GM21526 (cell line): ENCODE results near the gene AMPD3.

Source experiments
- ATAC-seq: cut with Tn5 transposase; IDR thresholded peaks from one replicate; pipeline ENCODE4 v1.9.1; 2021; ENCODE audit warnings: moderate library complexity; ENCODE audit not compliant: unreplicated experiment, low FRiP score

Gene AMPD3

DNA sequence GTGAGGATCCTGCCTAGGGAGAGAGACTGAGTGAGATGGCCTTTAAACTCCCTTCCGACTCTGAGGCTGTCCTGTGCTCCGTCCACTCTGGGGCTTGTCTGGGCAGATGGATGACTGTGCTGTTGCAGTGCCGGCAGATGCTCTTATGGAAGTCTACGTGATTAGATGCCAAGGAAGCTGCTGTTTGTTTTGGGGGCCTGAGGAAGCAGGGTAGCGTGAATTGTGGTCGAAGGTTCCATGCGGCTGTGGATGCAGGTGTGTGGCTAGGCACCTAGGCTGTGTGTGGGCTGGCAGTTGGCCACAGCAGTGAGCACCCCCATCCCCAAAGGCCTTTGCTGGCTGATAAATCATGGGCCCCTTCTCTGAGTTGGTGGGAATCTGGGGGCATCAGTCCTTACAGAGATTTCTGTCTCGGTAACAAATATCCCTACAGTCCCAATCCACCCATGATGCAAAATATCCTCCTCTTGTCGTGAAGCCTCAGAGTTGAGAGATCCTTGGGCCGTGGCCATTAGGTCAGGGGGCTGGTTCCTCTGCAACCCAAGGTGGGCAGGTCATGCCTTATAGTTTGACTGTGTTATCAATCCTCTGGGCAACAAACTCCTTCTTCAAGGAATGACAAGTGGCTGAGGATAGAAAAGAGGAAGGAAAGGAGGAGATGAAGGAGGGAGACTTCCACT is 31.2 kb downstream of the AMPD3 start:
- no peak for ATAC-seq

DNA sequence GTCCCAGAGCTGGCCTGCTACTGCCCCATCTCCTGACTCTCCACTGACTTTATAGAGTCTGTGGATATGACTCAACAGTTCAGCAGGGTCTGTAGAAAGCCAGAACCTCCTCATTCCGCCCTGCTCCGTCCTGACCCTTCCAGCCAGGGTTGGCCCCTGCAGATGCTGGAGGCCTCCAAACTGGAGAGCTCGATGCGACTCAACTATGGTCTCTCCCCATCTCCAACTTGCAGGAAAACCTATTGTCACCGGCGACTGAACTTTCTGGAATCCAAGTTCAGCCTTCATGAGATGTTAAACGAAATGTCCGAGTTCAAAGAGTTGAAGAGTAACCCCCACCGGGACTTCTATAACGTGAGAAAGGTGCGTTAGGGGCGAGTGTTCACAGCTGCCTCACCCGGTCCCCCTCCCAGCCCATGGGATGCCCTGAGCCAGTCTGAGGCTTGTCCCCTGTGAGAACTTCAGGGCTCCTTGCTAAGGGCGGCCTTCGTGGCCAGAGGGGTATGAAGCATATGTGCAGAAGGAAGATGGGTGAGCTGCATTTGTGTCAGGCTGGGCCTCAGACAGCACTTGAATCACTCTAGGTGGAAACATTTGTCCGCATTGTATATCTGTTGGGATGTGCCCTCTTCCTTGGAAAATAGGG is 32.1 kb downstream of the AMPD3 start:
- no peak for ATAC-seq

DNA sequence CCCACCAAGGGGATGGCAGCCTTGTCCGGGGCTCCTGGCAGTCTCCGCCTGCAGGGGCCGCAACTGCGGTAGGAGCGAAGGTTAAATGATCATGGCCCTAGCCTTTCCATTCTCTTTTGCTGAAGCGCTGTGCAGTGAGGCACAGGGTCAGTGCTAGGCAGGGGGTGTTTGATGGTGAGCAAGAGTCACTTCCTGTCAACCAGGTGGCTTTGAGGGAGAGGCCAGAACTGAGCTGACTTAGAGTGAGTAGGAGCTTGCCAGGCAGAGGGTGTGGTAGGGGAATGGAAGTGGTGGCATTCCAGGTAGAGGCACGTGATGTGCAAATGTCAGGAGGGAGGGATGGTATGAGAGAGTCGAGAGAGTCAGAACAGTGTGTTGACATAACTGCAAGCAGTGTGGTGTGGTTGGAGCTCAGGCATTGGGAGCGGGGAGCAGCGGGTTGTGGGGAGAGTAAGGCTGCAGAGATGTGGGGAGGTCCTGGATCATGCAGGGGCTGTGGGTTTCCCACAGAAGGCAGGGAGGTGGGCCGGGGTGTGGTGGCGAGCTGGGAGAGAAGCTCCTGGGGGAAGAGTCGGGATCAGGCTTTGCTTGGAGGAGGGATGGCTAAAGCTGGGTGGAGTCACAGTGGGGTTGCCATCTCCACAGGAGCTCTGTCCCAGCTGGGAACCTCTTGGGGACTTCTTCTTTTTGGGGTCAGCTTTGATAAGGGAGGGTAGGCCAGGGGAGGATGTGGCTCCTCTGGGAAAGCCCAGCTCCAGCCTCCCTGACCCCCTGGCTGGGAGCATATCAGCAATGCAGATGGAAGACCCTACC is 33.3 kb downstream of the AMPD3 start:
- ATAC-seq: no peak

DNA sequence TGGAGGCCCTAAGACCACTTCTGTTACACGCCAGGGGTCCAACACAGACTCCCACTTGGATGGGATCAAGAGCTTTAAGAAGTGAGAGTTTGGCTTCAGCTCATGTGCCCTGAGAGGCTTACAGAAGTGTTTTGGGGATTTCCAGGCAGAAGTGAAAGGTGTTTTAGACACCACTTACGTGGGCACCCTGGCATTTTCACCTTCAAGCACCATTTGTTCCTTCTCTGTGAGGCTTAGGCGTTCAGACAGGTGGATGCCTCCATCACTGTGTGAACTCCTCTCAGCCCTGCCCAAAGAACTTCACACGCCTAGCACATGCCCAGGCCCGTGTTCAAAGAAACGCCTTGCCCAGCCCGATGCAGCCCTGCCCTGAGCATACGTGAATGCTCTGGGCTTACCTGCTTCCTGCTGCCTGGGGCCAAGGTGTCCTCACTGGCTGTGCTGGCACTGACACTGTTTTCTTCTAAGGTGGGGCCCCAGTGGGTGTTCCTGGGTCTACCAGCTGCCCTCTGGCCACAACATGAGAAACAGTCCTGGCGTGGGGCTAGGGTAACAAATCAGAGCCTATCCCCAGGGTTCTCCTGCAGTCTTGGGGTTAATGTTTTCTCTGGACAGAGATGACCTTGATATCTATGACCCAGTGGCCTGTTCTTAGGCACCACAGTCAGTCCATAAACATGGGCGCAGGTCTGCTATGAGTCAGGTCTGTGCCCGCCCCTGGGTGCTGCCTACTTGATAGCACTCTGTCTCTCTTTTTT is 34.0 kb downstream of the AMPD3 start:
- no peak for ATAC-seq

DNA sequence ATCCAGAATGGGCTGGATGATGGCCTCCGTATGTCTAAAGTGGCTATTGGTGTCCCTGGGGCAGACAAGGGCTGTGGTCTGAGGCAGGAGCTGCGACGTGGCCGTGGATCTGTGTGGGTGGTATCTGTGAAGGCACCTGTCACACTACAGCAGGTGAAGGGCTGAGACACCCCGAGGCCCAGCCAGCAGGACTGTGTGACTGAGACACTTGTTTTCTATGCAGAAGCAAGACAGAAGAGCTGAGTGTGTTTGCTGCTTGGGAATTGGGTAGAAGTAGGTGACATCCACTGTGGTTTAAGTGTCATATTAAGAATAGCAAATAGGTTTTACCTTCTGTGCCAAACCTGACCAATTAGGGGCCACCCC is 35.0 kb downstream of the AMPD3 start:
- no peak for ATAC-seq

DNA sequence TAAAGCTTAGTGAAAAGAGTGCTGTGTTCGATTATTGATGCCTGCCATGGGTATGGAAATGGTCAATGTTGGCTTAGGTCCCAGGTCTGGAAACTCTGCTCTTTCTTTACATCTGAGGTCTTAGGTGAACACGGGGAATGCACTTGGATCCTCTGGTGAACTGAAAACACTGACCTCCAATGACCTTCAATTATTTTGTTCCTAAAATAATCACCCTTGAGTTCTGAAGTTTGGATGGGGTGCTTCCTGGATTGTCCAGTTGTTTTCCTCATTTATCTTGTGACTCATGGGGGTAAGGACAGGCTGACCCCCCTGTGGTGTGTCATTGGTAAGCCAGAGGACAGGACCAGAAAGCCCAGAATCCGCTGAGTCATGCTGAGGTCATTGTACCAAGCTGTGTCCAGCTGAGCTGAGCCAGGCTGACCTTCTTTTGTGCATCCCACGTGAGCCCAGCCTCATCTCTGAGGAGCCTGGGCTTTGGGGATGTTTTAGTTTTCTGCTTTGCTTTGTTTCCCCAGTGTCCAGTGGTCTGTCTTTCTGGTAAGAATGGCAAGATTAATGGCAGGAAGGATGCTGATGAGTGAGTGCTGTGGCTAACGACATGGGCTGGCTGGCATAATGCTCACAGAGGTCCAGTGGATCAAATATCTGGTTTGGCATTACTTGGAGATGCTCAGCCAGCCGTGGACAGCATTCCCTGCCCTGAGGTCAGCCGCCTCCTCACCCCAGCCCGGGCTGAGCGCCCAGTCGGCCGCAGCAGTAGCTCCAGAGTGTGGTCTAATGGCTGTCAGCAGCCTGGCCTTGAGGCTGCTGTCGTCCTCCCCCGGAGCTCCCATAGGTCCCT is 35.6 kb downstream of the AMPD3 start:
- no peak for ATAC-seq

DNA sequence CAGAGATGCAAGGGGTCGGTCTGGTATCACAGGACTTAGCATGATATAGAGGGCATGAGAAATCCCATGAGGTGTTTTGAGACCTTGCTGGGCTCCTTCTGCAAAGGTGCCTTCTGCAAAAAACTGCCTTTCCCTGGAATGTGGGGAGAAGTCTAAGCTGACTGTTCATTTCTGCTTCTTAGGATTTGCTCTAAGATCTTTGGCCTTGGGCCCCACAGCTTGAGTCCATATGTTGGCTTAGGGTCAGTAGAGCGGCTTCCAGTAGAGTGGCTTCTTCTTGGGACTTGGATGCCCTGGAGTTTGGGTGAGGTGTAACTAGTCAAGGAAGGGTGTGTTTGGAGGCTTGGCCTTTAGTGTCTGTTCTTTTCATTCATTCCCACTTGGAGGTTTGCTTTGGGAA is 37.0 kb downstream of the AMPD3 start:
- ATAC-seq: no peak

DNA sequence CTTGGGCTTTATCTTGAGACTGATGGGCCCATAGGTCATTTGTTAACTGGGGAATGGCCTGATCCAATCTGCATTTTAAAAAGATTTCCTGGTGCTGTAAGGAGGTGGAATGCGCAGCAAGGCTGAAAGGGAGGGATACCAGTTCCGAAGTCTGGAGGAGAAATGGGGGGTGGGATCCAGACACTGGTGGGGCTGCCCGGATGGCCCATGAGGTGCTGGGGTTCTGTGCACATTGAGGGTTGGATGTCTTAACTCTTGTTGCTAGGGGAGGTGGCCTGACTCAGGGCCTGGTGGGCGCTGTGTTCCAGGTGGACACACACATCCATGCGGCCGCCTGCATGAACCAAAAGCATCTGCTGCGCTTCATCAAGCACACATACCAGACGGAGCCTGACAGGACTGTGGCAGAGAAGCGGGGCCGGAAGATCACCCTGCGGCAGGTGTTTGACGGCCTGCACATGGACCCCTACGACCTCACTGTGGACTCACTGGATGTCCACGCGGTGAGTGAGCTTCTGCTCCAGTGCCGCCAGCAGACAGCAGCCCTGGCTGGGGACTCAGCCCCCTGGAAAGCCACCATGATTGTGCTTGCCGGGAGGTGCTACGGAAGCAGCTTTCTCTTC is 38.1 kb downstream of the AMPD3 start:
- no peak for ATAC-seq

DNA sequence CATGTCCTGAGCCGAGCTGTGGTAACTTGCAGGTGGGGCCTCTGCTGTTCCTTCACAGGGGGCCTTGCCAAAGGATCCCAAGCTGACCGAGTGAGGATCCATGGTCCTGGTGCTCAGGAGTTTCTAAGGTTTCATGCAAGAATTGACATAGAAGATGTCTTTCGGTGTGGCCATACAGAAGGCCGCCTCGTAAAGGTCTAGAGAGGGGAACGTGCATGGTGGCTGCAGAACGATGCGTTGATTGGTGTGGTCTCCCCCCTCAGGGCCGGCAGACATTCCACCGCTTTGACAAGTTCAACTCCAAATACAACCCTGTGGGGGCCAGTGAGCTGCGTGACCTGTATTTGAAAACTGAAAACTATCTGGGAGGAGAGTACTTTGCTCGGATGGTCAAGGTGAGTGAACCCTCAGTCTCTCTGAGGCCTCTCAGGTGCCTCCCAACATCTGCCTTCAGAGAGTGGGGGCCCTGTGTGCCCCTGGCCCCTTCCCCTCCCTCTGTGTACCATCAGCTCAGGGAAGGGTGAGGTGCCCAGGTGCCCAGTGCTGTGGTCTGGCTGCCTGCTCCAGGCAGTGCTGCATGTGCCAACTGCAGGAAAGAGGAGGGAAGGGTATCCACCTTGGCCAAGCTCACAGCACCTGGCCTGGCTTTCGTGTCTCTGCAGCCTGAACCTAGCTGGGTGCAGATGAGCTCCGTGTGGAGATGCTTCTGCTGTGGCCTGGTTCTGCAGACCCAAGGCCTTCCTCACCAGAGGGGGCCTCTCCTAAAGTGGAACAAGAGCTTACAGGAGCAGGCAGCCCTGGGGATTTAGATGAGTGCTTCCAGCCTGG is 39.8 kb downstream of the AMPD3 start:
- no peak for ATAC-seq

DNA sequence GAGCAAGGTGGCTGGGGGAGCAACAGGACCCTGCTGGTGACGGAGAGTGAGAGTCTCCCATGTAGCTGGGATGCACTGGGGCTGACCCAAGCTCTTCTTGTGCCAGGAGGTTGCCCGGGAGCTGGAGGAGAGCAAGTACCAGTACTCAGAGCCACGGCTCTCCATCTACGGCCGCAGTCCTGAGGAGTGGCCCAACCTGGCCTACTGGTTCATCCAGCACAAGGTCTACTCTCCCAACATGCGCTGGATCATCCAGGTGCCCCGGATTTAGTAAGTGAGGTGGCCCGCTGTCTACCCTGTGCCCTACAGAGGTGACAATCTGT is 40.4 kb downstream of the AMPD3 start:
- ATAC-seq: no peak

DNA sequence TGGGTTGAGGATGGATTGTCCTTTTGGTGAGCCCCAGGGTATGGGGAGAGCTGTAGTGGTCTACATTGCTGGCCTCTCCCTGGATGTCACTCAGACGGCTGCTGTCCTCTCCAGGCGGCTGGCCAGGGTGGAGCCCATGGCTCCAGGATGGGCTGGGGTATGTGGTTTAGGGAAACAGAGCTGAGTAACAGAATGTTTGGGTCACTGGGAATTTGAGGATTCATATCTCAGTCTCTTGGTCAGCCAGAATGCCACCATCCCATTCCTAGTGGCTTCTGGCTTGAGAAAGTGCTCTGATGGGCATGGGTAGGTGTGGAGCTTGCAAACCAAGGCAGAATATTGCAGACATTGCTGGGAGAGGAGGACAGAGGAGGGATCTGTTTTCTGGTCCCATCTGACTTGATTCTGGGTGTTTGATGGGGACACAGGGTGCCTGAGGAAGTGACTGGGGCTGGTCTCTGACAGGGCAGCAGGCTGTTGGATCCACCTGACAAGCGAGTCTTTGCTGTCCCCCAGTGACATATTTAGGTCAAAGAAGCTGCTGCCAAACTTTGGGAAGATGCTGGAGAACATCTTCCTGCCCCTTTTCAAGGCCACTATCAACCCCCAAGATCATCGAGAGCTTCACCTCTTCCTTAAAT is 41.4 kb downstream of the AMPD3 start:
- no peak for ATAC-seq

DNA sequence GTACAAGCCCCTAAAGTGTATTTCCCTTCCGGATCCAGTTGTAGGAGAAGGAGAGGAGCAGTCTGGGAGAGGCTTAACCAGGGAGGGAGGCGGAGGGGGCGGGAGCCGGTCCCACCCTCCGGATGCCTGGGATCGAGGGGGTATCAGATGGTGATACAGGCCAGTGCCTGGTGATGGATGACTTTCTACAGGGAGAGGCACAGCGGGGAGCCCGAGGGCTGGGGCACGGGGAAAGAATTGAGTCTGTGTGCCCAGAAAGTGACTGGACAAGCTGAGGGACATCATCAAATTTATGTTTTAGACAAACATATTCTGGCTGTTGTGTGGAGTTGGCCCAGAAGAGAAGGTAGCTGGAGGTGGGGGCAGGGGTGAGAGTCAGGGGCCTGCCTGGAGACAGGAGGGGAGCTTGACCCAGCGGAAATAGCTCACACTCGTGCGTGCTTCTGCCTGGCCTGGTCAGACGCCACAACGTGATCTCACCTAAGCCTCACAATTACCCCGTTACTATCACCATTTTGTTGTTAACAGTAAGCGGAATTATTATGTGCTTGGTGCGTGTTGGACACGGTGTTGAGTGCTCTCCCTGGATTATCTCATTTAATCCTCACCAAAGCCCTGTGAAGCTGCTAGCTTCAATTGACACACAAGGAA is 42.4 kb downstream of the AMPD3 start:
- no peak for ATAC-seq

DNA sequence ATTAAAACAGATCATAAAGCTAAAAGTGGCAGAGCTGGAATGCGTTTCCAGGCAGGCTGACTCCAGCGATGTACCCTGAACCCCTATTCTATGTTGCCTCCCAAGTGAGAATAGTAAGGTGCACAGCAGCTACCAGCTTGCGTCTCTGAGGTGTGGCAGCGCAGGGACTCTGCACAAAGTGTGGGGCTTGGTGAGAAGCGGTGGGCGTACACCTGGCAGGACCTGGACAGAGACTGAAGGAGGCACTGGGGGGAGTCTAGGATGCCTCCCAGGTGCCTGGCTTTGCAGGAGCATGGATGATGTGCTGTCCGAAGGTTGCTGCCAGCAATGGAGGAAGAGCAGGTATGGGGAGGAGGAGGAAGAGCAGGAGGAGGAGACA is 42.9 kb downstream of the AMPD3 start:
- ATAC-seq: no peak

DNA sequence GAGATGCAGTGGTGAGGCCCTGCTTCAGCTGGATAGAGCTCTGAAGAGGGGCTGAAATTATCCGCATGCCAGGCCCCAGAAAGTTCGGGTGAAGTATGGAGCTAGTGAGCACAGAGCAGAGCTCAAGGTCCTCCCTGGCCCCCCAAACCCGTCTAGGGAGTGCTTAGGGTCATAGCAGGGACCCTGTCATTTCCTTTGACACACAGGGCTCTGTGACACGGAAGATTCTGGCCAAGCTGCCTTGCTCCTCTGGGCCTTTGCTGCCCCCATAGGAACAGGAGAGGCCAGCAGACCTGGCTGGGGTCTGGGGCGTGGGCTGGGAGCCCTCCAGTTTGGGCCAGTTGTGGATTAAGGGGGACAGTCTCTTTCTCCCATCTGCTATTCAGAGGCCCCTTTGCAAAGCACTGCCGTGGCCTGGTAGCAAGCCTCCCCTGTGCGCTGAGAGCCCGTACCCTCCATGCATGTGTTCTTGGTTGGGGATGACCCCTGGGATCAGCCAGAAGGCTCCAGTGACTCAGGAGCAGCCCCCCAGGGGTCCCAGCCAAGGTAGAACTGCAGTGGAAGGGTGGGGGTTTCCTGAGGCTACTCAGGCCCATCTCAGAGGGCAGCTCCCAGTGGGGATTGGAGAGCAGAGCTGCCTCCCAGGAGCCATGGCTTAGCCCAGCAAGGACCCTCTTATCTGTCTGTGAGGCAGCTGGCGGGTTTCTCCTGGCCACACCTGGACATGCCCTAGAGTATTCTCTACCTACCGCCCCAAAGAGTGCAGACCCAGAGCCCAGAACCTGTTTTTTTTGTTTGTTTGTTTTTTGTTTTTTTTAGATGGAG is 43.6 kb downstream of the AMPD3 start:
- ATAC-seq: no peak

DNA sequence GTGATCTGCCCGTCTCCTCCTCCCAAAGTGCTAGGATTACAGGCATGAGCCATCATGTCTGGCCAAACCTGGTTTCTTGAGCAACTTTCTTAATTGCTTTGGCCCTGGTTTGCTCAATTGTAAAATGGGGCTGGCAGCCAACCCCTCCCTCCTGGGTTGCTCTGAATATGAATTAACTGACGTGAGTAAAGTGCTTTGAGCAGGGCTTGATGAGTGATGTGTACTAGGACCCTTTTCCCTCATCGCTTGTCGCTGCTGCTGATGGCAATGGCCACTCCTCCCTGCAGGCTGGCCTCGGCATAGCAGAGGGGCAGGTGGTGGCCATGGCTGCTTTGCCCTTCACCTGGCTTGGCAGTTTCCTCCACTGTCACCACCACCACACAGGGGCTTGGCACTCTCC is 44.4 kb downstream of the AMPD3 start:
- no peak for ATAC-seq

DNA sequence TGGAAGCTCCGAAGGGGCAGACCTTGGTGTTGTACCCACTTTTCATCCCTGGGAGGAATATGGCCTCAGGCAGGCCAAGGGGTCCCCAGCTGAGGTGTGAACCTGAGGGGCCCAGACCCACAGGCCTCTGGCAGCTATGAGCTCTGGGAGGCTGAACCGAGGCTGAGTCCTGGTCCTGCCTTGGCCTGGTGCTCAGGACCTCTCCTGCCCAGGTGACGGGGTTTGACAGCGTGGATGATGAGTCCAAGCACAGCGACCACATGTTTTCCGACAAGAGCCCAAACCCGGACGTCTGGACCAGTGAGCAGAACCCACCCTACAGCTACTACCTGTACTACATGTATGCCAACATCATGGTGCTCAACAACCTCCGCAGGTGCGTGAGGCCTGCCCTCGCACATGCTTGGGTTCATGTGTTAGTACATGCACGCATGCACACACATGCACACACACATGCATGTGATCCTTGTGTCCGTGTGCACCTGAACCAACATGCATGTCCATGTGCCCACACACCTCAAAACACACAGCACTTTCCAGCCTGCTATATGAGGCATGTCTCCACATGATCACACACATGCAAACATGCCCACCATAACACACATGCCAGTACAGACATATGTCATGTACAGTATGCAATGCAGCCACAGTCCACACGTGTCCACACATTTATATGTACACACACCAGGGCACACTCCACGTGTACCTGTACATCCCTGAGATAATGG is 45.0 kb downstream of the AMPD3 start:
- no peak for ATAC-seq
